Panc1 (cell line): ENCODE results near the gene FZD1. TPM values are rescaled to one million over a fixed set of nuclear protein-coding genes. Genes with fewer than 3 reads are reported as not detected.

Experiments used
- ATAC-seq: fragments of 200-7000 bp; cut with Tn5 transposase; 2 replicates; pipeline ENCODE4 v1.9.1; 2020; ENCODE audit warnings: mild to moderate bottlenecking, moderate library complexity
- BruUV-seq: library from RNA; stranded (reverse); fragments of 400-500 nt; replicated peaks from 2 replicates; lab custom pipeline; 2021; lab: Mats Ljungman, UMichigan
- CTCF ChIA-PET: fragments of 300-600 bp; sonication (Branson Sonifier 250); formaldehyde crosslinking; loops from one replicate; lab custom pipeline; 2022; ENCODE audit warnings: antibody characterized with exemption; lab: Charles Lee
- POLR2A ChIA-PET: fragments of 300-600 bp; sonication (Branson Sonifier 250); formaldehyde crosslinking; loops from one replicate; lab custom pipeline; 2022; ENCODE audit warnings: antibody characterized with exemption; lab: Charles Lee
- DNase-seq: peaks from one replicate; pipeline ENCODE4 v3.0.0-alpha.2; 2010; ENCODE audit warnings: low read depth, low spot score
- H3K27ac ChIP-seq: 2 replicates; pipeline ENCODE4 v1.5.1; 2011; ENCODE audit warnings: mild to moderate bottlenecking, low read length, inconsistent platforms
- H3K27me3 ChIP-seq: fragments of 200-500 bp; sonication (Bioruptor generic); 2 replicates; pipeline ENCODE4 v1.6.0; 2014; ENCODE audit warnings: low read length, inconsistent platforms; ENCODE audit not compliant: control insufficient read depth, insufficient read depth
- H3K36me3 ChIP-seq: fragments of 200-500 bp; sonication (Bioruptor generic); 2 replicates; pipeline ENCODE4 v1.5.1; 2014; ENCODE audit warnings: inconsistent platforms, mild to moderate bottlenecking, low read length, moderate library complexity; ENCODE audit not compliant: control insufficient read depth, insufficient read depth
- H3K4me1 ChIP-seq: 2 replicates; pipeline ENCODE4 v1.5.1; 2011; ENCODE audit warnings: inconsistent platforms, mild to moderate bottlenecking, low read length, moderate library complexity; ENCODE audit not compliant: control insufficient read depth, insufficient read depth
- H3K4me3 ChIP-seq, 2 experiments: 2 replicates each; pipeline ENCODE4 v1.5.1; 2011 to 2012; ENCODE audit warnings: low read depth in 2 of 2, low read length in 2 of 2, mild to moderate bottlenecking in 2 of 2, inconsistent platforms in 1 of 2, moderate library complexity in 1 of 2
- H3K9me3 ChIP-seq: fragments of 200-500 bp; sonication (Bioruptor generic); 2 replicates; pipeline ENCODE4 v1.5.1; 2014; ENCODE audit warnings: low read depth, mild to moderate bottlenecking, inconsistent platforms, low read length, moderate library complexity; ENCODE audit not compliant: control insufficient read depth, insufficient read depth
- POLR2AphosphoS5 ChIP-seq: IDR thresholded peaks from 2 replicates; pipeline ENCODE4 v1.6.1; 2012; ENCODE audit warnings: mild to moderate bottlenecking, low read depth, low read length, moderate library complexity
- SIN3A ChIP-seq: IDR thresholded peaks from 2 replicates; pipeline ENCODE4 v1.6.1; 2012; ENCODE audit warnings: low read depth, mild to moderate bottlenecking, low read length, moderate library complexity, borderline replicate concordance; ENCODE audit not compliant: insufficient read depth
- TCF7L2 ChIP-seq: IDR thresholded peaks from 2 replicates; pipeline ENCODE4 v1.6.1; 2011; ENCODE audit warnings: mild to moderate bottlenecking, low read depth, low read length, inconsistent platforms
- in situ Hi-C: cut with HindIII; loops from 2 replicates; pipeline ENCODE4 v1.10.0; 2016; ENCODE audit warnings: low sequenced_read_pairs, low pct_unique_long_range_greater_than_20kb
- intact Hi-C: fragments of 100-400 bp; cut with micrococcal nuclease; formaldehyde crosslinking; loops from one replicate; pipeline ENCODE4 v1.10.0; 2022; ENCODE audit not compliant: unreplicated experiment
- total RNA-seq: library from RNA; stranded (reverse); gene quantifications from one replicate; pipeline ENCODE4 v1.2.1, GENCODE V29; 2021; ENCODE audit not compliant: unreplicated experiment
- TF ChIP-seq, protein P1 (sequence below): fragments of 450-650 bp; IDR thresholded peaks from 2 replicates; pipeline ENCODE4 v1.5.1; 2017; ENCODE audit warnings: mild to moderate bottlenecking
- TF ChIP-seq, protein P2 (sequence below), 2 experiments: IDR thresholded peaks; 2 replicates each; pipeline ENCODE4 v1.6.1; 2011 to 2012; ENCODE audit warnings: low read depth in 2 of 2, control low read depth in 1 of 2, low read length in 1 of 2, mild to moderate bottlenecking in 1 of 2, moderate library complexity in 1 of 2; ENCODE audit not compliant: insufficient read depth in 1 of 2

The FZD1 gene
- total RNA-seq, 1 experiment from 2014 or later, result 1.8 TPM

DNA sequence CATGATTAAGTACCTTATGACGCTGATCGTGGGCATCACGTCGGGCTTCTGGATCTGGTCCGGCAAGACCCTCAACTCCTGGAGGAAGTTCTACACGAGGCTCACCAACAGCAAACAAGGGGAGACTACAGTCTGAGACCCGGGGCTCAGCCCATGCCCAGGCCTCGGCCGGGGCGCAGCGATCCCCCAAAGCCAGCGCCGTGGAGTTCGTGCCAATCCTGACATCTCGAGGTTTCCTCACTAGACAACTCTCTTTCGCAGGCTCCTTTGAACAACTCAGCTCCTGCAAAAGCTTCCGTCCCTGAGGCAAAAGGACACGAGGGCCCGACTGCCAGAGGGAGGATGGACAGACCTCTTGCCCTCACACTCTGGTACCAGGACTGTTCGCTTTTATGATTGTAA lies 2.5 kb downstream of the FZD1 start:
- H3K4me3 ChIP-seq, result no peak overlapping the region
- POLR2A ChIA-PET, result no interaction called here
- CTCF ChIA-PET, result no interaction called here
- DNase-seq, result no peak
- BruUV-seq, result no TSS peak
- peaks cover 13% of the 10 kb centered on the region for H3K27me3 ChIP-seq
- TF ChIP-seq POLR2AphosphoS5 (no peak), SIN3A (no peak), TCF7L2 (no peak)
- TF ChIP-seq, protein P1, sequence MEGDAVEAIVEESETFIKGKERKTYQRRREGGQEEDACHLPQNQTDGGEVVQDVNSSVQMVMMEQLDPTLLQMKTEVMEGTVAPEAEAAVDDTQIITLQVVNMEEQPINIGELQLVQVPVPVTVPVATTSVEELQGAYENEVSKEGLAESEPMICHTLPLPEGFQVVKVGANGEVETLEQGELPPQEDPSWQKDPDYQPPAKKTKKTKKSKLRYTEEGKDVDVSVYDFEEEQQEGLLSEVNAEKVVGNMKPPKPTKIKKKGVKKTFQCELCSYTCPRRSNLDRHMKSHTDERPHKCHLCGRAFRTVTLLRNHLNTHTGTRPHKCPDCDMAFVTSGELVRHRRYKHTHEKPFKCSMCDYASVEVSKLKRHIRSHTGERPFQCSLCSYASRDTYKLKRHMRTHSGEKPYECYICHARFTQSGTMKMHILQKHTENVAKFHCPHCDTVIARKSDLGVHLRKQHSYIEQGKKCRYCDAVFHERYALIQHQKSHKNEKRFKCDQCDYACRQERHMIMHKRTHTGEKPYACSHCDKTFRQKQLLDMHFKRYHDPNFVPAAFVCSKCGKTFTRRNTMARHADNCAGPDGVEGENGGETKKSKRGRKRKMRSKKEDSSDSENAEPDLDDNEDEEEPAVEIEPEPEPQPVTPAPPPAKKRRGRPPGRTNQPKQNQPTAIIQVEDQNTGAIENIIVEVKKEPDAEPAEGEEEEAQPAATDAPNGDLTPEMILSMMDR, result no peak
- TF ChIP-seq, protein P2, sequence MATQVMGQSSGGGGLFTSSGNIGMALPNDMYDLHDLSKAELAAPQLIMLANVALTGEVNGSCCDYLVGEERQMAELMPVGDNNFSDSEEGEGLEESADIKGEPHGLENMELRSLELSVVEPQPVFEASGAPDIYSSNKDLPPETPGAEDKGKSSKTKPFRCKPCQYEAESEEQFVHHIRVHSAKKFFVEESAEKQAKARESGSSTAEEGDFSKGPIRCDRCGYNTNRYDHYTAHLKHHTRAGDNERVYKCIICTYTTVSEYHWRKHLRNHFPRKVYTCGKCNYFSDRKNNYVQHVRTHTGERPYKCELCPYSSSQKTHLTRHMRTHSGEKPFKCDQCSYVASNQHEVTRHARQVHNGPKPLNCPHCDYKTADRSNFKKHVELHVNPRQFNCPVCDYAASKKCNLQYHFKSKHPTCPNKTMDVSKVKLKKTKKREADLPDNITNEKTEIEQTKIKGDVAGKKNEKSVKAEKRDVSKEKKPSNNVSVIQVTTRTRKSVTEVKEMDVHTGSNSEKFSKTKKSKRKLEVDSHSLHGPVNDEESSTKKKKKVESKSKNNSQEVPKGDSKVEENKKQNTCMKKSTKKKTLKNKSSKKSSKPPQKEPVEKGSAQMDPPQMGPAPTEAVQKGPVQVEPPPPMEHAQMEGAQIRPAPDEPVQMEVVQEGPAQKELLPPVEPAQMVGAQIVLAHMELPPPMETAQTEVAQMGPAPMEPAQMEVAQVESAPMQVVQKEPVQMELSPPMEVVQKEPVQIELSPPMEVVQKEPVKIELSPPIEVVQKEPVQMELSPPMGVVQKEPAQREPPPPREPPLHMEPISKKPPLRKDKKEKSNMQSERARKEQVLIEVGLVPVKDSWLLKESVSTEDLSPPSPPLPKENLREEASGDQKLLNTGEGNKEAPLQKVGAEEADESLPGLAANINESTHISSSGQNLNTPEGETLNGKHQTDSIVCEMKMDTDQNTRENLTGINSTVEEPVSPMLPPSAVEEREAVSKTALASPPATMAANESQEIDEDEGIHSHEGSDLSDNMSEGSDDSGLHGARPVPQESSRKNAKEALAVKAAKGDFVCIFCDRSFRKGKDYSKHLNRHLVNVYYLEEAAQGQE (IDR thresholded peaks at IDR 0.05; ENCODE audit: insufficient read depth in 1 of 2, low read depth in 2 of 2, low read length in 1 of 2), result no peak
- no peak overlapping the region for H3K27ac ChIP-seq
- no peaks in the 10 kb centered on the region for H3K9me3 ChIP-seq
- in situ Hi-C loops (no loop called here), intact Hi-C loops (no loop called here)
- ATAC-seq, result no peak
- no peaks in the 10 kb centered on the region for H3K36me3 ChIP-seq
- H3K4me1 ChIP-seq, result no peaks in the 10 kb centered on the region

DNA sequence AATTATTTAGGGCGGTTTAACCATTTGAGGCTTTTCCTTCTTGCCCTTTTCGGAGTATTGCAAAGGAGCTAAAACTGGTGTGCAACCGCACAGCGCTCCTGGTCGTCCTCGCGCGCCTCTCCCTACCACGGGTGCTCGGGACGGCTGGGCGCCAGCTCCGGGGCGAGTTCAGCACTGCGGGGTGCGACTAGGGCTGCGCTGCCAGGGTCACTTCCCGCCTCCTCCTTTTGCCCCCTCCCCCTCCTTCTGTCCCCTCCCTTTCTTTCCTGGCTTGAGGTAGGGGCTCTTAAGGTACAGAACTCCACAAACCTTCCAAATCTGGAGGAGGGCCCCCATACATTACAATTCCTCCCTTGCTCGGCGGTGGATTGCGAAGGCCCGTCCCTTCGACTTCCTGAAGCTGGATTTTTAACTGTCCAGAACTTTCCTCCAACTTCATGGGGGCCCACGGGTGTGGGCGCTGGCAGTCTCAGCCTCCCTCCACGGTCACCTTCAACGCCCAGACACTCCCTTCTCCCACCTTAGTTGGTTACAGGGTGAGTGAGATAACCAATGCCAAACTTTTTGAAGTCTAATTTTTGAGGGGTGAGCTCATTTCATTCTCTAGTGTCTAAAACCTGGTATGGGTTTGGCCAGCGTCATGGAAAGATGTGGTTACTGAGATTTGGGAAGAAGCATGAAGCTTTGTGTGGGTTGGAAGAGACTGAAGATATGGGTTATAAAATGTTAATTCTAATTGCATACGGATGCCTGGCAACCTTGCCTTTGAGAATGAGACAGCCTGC lies 3.1 kb downstream of the FZD1 start:
- no peaks in the 10 kb centered on the region for H3K36me3 ChIP-seq
- peaks cover 8% of the 10 kb centered on the region for H3K27me3 ChIP-seq
- H3K4me1 ChIP-seq, result no peaks in the 10 kb centered on the region
- no peak overlapping the region for H3K27ac ChIP-seq
- ChIA-PET CTCF (no interaction called here), POLR2A (no interaction called here)
- no peaks in the 10 kb centered on the region for H3K9me3 ChIP-seq
- in situ Hi-C loops (no loop called here), intact Hi-C loops (no loop called here)
- H3K4me3 ChIP-seq, result no peak overlapping the region
- TF ChIP-seq TCF7L2, result no peak
- TF ChIP-seq POLR2AphosphoS5, result no peak
- TF ChIP-seq, protein P1, result no peak
- TF ChIP-seq, protein P2 (IDR thresholded peaks at IDR 0.05; ENCODE audit: insufficient read depth in 1 of 2, low read depth in 2 of 2, low read length in 1 of 2), result no peak
- TF ChIP-seq SIN3A, result no peak
- ATAC-seq (no peak), DNase-seq (no peak)
- BruUV-seq, result no TSS peak
